IPS-NIHi7 (cell line): Measurements from ENCODE around the gene HRH2.

Experiments
- DNase-seq: peaks from one replicate; pipeline ENCODE4 v3.0.0; 2012; ENCODE audit warnings: mixed read lengths; ENCODE audit errors: extremely low spot score

Gene HRH2

DNA sequence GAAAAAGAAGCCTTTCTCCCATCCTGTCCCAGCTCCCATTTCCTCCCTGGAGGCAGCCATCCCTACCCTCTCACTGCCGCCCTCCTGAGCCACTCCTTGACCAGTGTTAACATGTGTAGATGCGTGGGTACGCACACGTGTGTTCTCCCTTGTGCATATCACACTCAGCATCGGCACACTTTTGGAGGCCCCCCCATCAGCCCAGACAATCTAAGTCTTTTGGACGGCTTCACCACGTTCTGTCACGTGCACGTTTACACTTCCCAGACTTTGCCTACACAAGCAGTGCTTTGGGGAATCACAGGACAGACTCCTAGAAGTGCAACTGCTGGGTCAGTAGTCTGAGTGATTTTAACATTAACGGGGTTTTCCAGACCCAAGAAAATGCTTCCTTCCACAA is 18.0 kb downstream of the HRH2 start:
- DNase-seq, result no peak

DNA sequence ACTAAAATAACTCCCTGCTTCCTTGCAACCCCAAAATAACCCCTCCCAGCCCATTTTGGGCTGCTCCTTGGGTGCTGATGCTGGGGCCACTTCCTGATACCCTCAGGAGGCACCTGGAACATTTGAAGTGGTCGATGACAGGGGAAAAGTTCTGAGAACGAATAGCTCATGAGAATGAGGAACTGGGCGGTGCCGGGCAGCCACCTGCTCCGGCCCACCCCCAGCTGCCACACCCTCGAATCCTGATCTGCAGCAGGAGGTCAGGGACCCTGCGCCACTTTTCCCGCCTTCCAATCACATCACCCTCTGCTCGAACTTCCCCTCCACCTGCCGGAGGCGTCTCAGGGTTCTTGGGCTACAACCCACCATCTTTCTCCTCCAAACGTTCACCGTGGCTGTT is 19.7 kb downstream of the HRH2 start:
- no peak for DNase-seq

- no peak for DNase-seq
These were observed 20.2 kb downstream of the HRH2 start for GRCh38 chr5:175678074-175678473.

DNA sequence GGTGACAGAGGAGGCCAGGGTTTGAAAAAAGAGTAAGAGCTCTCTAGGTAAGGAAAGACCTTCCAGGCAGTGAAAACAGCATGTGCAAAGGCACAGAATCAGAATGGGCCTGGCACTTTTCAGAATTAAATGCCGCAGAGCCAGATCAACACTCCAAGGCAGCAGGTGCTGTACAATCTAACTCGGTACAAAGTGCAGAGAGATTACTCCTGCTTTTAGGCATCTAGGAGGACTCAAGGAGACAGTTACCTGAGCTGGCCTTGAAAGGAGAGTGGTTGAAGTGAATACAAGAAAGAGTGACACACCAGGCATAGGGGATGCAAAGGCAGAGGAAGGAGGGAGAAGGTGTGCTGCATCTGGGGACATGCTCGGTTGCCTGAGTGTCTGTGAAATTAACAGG is 21.5 kb downstream of the HRH2 start:
- DNase-seq, result no peak

GRCh38 chr5:175680020-175680419 is 22.1 kb downstream of the HRH2 start:
- no peak for DNase-seq

DNA sequence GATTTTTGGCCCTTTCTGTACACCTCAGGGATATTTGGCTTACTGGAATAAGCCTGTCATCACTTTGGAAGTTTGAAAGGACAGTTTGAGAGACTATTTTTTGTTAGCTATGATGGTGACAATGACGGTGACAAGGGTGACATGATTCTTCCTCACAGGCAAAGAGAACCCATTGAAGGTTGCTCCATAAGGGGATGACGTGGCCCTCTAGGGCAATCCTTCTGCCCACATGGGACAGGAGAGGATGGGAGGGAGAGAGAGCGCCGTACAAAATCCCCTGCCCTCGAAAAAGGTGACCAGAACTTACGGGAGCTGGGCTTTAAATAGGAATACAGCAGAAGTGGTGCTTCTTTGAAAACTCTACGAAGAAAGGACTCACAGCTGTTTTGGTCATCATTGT is 22.6 kb downstream of the HRH2 start:
- DNase-seq, result no peak

DNA sequence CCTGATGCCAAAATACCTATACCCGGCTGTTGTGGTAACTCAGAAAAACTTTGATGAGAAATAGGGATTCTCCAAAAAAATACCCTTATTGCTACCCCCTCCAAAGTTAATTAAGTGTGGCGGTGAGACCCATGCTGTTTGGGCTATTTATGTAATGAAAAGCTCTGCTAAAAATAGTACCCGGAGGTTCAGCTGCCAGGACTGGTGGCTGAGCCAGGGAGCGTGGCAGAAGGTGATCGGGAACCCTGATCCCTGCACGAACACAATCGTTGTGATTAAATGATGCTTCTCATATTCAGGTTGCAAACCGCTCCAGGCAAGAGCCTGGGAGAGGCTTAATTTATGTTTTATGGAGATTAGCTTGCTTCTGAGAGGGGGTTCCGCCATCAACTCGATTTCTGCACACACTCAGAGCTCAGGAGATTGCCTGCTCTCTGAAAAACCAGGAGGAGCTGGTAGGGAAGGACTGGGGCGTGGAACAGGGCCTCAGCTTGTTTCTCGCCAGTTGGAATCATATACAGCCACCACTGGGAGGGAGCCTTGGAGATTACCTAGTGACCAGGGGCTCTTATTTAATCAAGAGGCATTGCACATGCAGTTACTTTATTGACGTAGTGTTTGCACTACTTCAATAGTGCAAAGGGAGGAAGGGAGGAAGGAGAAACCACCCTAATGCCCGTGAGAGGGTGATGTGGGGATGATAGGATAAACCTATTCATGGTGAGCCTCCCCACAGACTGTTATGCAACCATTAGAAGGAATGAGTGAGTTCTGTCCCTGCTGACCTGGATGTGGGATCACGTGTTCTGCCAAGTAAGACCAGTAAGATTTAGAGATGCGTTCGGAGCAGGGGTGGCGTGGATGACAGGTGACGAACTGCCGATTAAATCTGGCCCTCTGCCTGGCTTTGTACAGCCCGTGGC is 23.4 kb downstream of the HRH2 start:
- no peak for DNase-seq

- DNase-seq, result no peak
These were observed 24.1 kb downstream of the HRH2 start for GRCh38 chr5:175681968-175682340.

- no peak for DNase-seq
These were observed 24.8 kb downstream of the HRH2 start for GRCh38 chr5:175682664-175683063.

DNA sequence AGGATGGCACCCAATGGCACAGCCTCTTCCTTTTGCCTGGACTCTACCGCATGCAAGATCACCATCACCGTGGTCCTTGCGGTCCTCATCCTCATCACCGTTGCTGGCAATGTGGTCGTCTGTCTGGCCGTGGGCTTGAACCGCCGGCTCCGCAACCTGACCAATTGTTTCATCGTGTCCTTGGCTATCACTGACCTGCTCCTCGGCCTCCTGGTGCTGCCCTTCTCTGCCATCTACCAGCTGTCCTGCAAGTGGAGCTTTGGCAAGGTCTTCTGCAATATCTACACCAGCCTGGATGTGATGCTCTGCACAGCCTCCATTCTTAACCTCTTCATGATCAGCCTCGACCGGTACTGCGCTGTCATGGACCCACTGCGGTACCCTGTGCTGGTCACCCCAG is 25.4 kb downstream of the HRH2 start:
- DNase-seq, result no peak

DNA sequence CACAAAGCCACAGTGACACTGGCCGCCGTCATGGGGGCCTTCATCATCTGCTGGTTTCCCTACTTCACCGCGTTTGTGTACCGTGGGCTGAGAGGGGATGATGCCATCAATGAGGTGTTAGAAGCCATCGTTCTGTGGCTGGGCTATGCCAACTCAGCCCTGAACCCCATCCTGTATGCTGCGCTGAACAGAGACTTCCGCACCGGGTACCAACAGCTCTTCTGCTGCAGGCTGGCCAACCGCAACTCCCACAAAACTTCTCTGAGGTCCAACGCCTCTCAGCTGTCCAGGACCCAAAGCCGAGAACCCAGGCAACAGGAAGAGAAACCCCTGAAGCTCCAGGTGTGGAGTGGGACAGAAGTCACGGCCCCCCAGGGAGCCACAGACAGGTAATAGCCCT is 26.1 kb downstream of the HRH2 start:
- no peak for DNase-seq

GRCh38 chr5:175684931-175685330 is 27.1 kb downstream of the HRH2 start:
- DNase-seq, result no peak

GRCh38 chr5:175685701-175686350 is 28.0 kb downstream of the HRH2 start:
- DNase-seq, result no peak

GRCh38 chr5:175686396-175686795 is 28.5 kb downstream of the HRH2 start:
- no peak for DNase-seq

GRCh38 chr5:175686826-175687225 is 29.0 kb downstream of the HRH2 start:
- DNase-seq, result no peak

DNA sequence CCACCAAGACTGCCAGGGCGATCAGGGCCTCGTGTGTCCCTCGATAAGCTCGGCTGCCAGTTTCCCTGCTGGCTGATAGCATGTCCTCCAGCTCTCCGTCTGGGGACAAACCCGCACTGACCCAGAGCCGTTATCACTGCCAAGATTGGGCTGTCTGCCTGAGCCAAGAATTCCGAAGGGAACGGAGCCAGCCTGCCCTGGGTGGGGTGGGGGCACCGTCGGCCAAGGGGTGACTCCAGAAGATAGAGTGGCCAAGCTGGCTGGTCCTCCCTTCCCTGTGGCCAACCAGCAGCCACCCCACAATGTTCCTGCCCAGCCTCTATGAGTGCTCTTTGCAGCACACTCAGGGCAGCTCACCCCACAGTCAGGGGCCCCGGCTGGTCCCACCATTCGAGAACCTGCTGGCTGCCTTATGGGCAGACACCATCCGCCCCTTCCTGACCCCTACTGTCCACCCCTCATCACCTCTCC is 29.4 kb downstream of the HRH2 start:
- no peak for DNase-seq

DNA sequence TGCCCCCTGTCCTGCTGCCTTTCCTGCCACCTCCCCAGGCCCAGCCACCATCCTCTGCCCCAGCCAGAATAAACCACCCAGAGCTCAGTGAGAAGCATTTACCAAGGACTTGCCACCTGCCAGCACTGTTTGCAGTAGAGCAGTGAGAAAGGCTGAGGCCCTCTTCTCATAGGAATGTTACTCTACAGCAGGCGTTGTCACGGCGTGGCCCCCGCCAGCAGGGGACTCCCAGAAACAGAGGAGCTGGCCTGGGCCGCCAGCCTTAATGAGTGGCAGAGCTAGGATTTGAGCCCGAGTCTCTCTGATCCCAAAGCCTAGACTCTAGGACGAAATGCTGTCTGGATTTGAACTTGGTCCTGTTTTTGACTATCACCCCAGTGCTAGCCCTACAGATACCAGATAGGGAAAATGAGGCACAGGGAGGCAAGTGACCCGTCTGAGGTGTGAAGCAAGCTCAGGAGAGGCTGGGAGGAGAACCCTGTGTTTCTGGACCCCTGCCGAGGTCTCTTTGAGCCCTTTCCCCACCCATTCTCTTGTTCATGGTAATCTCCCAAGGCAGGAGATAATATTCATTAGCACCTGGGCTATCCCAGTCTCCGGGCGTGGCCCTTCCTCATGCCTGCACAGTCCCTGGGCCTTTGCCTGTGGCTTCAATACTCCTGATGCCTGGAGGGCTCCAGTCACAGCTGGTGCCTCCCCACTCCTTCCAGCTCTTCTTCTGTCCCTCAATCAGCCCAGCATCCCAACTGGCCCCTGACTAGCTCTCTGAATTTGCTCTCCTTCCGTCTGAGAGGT is 30.7 kb downstream of the HRH2 start:
- peak; percentile 48 for DNase-seq

GRCh38 chr5:175689147-175689991 is 31.5 kb downstream of the HRH2 start:
- DNase-seq, result no peak

DNA sequence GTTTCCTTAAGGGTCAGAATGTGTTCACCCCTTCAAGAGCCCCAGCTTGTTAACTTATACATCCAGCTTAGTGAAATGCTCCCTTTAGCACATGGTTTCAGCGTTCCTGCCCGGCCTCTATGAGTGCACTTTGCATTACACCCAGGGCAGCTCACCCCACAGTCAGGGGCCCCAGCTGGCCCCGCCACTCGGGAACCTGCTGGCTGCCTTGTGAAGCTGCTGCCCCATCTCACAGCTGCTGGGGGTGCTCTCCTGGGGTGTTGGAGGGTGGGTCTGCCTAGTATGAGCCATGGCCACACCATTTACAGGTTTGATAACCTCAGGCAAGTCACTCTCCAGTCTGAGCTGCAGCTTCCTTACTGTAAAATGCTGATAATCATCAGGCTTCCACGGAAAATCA is 32.2 kb downstream of the HRH2 start:
- DNase-seq, result no peak

- no peak for DNase-seq
These were observed 32.7 kb downstream of the HRH2 start for GRCh38 chr5:175690586-175690985.

DNA sequence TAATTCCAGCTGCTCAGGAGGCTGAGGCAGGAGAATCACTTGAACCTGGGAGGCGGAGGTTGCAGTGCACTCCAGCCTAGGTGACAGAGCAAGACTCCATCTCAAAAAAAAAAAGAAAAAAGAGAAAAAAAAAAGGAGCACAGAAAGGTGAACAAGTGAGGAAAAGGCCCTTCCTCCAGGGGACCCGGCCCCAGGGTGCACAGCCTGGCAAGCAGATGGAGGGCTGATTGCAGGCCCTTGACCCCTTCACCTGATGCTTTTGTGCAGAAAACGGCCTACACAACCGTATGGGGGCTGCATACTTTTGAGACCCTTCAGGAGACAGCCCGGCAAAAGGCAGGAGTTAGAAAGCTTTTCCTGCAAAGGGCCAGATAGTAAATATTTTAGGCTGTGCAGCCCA is 33.9 kb downstream of the HRH2 start:
- DNase-seq, result no peak
